PC-3 (cell line): ENCODE measurements around the gene ASPM.

Source experiments
- EZH2 ChIP-seq: fragments of 300-600 bp; sonication (generic); IDR thresholded peaks from one replicate; pipeline ENCODE4 v1.6.1; 2017; ENCODE audit warnings: antibody characterized with exemption, mild to moderate bottlenecking, low read length; ENCODE audit not compliant: unreplicated experiment
- TF ChIP-seq, protein P1 (sequence below): fragments of 300-600 bp; sonication (generic); conservative IDR thresholded peaks from 2 replicates; pipeline ENCODE4 v1.5.1; 2017; ENCODE audit warnings: antibody characterized with exemption, low read depth, mild to moderate bottlenecking, low read length

DNA sequence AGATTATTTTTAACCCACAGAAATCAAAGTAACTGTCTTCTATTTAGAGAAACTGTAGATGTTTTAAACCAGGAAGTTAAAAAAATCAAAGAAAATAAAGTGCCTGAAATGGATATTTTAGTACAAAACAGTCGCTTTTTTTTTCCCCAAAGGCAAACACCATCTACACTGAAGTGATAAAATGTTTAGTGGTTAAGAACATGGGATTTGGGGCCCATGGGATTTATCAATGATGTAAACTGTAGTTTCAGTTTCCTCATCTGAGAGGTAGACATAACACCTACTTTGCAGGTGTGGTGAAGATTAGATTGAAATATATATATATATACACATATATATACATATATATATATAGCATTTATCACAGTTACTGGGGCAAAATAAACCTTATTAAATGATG lies 22.1 kb downstream of the ASPM start:
- TF ChIP-seq, protein P1, sequence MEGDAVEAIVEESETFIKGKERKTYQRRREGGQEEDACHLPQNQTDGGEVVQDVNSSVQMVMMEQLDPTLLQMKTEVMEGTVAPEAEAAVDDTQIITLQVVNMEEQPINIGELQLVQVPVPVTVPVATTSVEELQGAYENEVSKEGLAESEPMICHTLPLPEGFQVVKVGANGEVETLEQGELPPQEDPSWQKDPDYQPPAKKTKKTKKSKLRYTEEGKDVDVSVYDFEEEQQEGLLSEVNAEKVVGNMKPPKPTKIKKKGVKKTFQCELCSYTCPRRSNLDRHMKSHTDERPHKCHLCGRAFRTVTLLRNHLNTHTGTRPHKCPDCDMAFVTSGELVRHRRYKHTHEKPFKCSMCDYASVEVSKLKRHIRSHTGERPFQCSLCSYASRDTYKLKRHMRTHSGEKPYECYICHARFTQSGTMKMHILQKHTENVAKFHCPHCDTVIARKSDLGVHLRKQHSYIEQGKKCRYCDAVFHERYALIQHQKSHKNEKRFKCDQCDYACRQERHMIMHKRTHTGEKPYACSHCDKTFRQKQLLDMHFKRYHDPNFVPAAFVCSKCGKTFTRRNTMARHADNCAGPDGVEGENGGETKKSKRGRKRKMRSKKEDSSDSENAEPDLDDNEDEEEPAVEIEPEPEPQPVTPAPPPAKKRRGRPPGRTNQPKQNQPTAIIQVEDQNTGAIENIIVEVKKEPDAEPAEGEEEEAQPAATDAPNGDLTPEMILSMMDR, result no peak
- TF ChIP-seq EZH2, result no peak
